Suprapubic skin (tissue), 3 donors: ENCODE measurements around the gene SOX5.

Source experiments
- CTCF ChIP-seq, 2 donors: fragments of 200-600 bp in 1 of 2; fragments of 450-650 bp in 1 of 2; sonication (generic) in 1 of 2; IDR thresholded peaks; one replicate each; pipeline ENCODE4 v1.5.1; 2016 to 2019; ENCODE audit warnings: antibody characterized with exemption in 2 of 2, mild to moderate bottlenecking in 1 of 2, moderate library complexity in 1 of 2
- POLR2A ChIP-seq, 2 donors: fragments of 450-650 bp; IDR thresholded peaks; one replicate each; pipeline ENCODE4 v1.6.1; 2017; ENCODE audit warnings: antibody characterized with exemption in 2 of 2, mild to moderate bottlenecking in 2 of 2, moderate library complexity in 2 of 2

GRCh38 chr12:23579257-23579656, 370.2 kb downstream of the SOX5 start:
- no peak for TF ChIP-seq CTCF (IDR thresholded peaks at IDR 0.05)
- no peak for TF ChIP-seq POLR2A (IDR thresholded peaks at IDR 0.05)
